Measurements from ENCODE around the gene TAF11L8.
"Not testable (repeated sequence)": the region's sequence is repeated elsewhere in the genome, so short reads cannot be mapped to it uniquely, and the experiment has no call there.

TAF11L8 gene

GRCh38 chr5:17590860-17591259, at the start of gene TAF11L8:
TAF11L8 (minus strand) TSS chr5:17590960.
- not testable (repeated sequence) for DNase-seq (ENCODE audit: low spot score)

GRCh38 chr5:17634160-17634559, 43.4 kb upstream of the TAF11L8 start, which contains the start of gene TAF11L14:
TAF11L14 (plus strand) TSS chr5:17634460.
- DNase-seq (ENCODE audit: low spot score) = no peak

- DNase-seq (ENCODE audit: low spot score) = not testable (repeated sequence)
Measured at GRCh38 chr5:17631788-17632187, 41.0 kb upstream of the TAF11L8 start, which contains the start of gene TAF11L13. TAF11L13 (plus strand) TSS chr5:17632088.

GRCh38 chr5:17625686-17626085, 34.9 kb upstream of the TAF11L8 start:
- DNase-seq (ENCODE audit: low spot score) = no peak

- no peak for DNase-seq (ENCODE audit: low spot score)
Measured at GRCh38 chr5:17620627-17621026, 29.9 kb upstream of the TAF11L8 start.

- DNase-seq (ENCODE audit: low spot score) = no peak
Measured at GRCh38 chr5:17619354-17619753, 28.6 kb upstream of the TAF11L8 start.

GRCh38 chr5:17614872-17615605, 24.3 kb upstream of the TAF11L8 start:
- no peak for DNase-seq (ENCODE audit: low spot score)

GRCh38 chr5:17610092-17610491, 19.3 kb upstream of the TAF11L8 start, which contains the start of gene TAF11L12:
TAF11L12 (plus strand) TSS chr5:17610392.
- not testable (repeated sequence) for DNase-seq (ENCODE audit: low spot score)

GRCh38 chr5:17607461-17607860, 16.7 kb upstream of the TAF11L8 start:
- DNase-seq (ENCODE audit: low spot score) = not testable (repeated sequence)

- no peak for DNase-seq (ENCODE audit: low spot score)
Measured at GRCh38 chr5:17604951-17605350, 14.2 kb upstream of the TAF11L8 start.

- not testable (repeated sequence) for DNase-seq (ENCODE audit: low spot score)
Measured at GRCh38 chr5:17603880-17604279, 13.1 kb upstream of the TAF11L8 start, which contains the start of gene TAF11L11. TAF11L11 (plus strand) TSS chr5:17604183.

- not testable (repeated sequence) for DNase-seq (ENCODE audit: low spot score)
Measured at GRCh38 chr5:17597728-17598127, 7.0 kb upstream of the TAF11L8 start, which contains the start of gene TAF11L10. TAF11L10 (minus strand) TSS chr5:17597828.

GRCh38 chr5:17594255-17594654, 3.5 kb upstream of the TAF11L8 start, which contains the start of gene TAF11L9:
TAF11L9 (minus strand) TSS chr5:17594394.
- not testable (repeated sequence) for DNase-seq (ENCODE audit: low spot score)

- DNase-seq (ENCODE audit: low spot score) = not testable (repeated sequence)
Measured at GRCh38 chr5:17585658-17586057, 5.1 kb downstream of the TAF11L8 start, which contains the start of gene TAF11L7. TAF11L7 (minus strand) TSS chr5:17585758.
